DOHH2 (cell line): ENCODE data around the gene ENPP6.
"Not testable (repeated sequence)": the region's sequence is repeated elsewhere in the genome, so short reads cannot be mapped to it uniquely, and the experiment has no call there.

Experiments used
- H3F3A ChIP-seq: fragments of 200-600 bp; sonication (generic), shearing (Covaris generic); 2 replicates; pipeline ENCODE4 v1.6.0; 2016; ENCODE audit warnings: antibody characterized with exemption, mild to moderate bottlenecking; ENCODE audit not compliant: control insufficient read depth, insufficient read depth
- H3K27ac ChIP-seq: fragments of 200-600 bp; sonication (generic); 2 replicates; pipeline ENCODE4 v1.5.1; 2014; ENCODE audit warnings: low read depth, mild to moderate bottlenecking, low read length, moderate library complexity
- H3K27me3 ChIP-seq: fragments of 200-600 bp; sonication (generic); 2 replicates; pipeline ENCODE4 v1.6.1; 2014; ENCODE audit warnings: mild to moderate bottlenecking, low read length, mixed read lengths; ENCODE audit not compliant: control insufficient read depth
- H3K36me3 ChIP-seq: fragments of 200-600 bp; sonication (generic); 2 replicates; pipeline ENCODE4 v1.6.1; 2014; ENCODE audit warnings: mild to moderate bottlenecking, low read length, moderate library complexity, mixed read lengths; ENCODE audit not compliant: control insufficient read depth
- H3K4me1 ChIP-seq: fragments of 200-600 bp; sonication (generic); 2 replicates; pipeline ENCODE4 v1.6.1; 2014; ENCODE audit warnings: mild to moderate bottlenecking, low read length, mixed read lengths; ENCODE audit not compliant: control insufficient read depth
- H3K4me2 ChIP-seq: fragments of 200-600 bp; sonication (generic); 2 replicates; pipeline ENCODE4 v1.6.0; 2014; ENCODE audit warnings: mild to moderate bottlenecking, low read length, moderate library complexity
- H3K4me3 ChIP-seq: fragments of 200-600 bp; sonication (generic); 2 replicates; pipeline ENCODE4 v1.5.1; 2014; ENCODE audit warnings: mild to moderate bottlenecking, low read length, mixed read lengths
- H3K79me2 ChIP-seq: fragments of 200-600 bp; sonication (generic); 2 replicates; pipeline ENCODE4 v1.6.1; 2014; ENCODE audit warnings: mild to moderate bottlenecking, low read length, mixed read lengths; ENCODE audit not compliant: control insufficient read depth
- H3K9me2 ChIP-seq: fragments of 200-600 bp; sonication (generic); replicated peaks from 2 replicates; pipeline ENCODE4 v1.6.1; 2014; ENCODE audit warnings: mild to moderate bottlenecking, low read length, mixed read lengths; ENCODE audit not compliant: control insufficient read depth
- H3K9me3 ChIP-seq: fragments of 200-600 bp; sonication (generic); 2 replicates; pipeline ENCODE4 v1.6.1; 2014; ENCODE audit warnings: antibody characterized with exemption, low read length, mixed read lengths; ENCODE audit not compliant: control insufficient read depth, insufficient read depth
- H4K20me1 ChIP-seq: fragments of 200-600 bp; sonication (generic); 2 replicates; pipeline ENCODE4 v1.6.0; 2014; ENCODE audit warnings: low read depth, mild to moderate bottlenecking, antibody characterized with exemption, low read length, moderate library complexity; ENCODE audit not compliant: control insufficient read depth, insufficient read depth
- EZH2phosphoT487 ChIP-seq: fragments of 200-600 bp; sonication (generic); IDR thresholded peaks from 2 replicates; pipeline ENCODE4 v1.6.1; 2017; ENCODE audit warnings: borderline replicate concordance, mild to moderate bottlenecking, antibody characterized with exemption, low read length, moderate library complexity, mixed read lengths
- TF ChIP-seq, protein P1 (sequence below): fragments of 200-600 bp; sonication (generic); IDR thresholded peaks from one replicate; pipeline ENCODE4 v1.5.1; 2014; ENCODE audit warnings: antibody characterized with exemption, mild to moderate bottlenecking, low read depth, low read length; ENCODE audit not compliant: poor library complexity, severe bottlenecking

Gene ENPP6

GRCh38 chr4:184142121-184143000, 75.3 kb downstream of the ENPP6 start:
- no peak for TF ChIP-seq EZH2phosphoT487
- TF ChIP-seq, protein P1, sequence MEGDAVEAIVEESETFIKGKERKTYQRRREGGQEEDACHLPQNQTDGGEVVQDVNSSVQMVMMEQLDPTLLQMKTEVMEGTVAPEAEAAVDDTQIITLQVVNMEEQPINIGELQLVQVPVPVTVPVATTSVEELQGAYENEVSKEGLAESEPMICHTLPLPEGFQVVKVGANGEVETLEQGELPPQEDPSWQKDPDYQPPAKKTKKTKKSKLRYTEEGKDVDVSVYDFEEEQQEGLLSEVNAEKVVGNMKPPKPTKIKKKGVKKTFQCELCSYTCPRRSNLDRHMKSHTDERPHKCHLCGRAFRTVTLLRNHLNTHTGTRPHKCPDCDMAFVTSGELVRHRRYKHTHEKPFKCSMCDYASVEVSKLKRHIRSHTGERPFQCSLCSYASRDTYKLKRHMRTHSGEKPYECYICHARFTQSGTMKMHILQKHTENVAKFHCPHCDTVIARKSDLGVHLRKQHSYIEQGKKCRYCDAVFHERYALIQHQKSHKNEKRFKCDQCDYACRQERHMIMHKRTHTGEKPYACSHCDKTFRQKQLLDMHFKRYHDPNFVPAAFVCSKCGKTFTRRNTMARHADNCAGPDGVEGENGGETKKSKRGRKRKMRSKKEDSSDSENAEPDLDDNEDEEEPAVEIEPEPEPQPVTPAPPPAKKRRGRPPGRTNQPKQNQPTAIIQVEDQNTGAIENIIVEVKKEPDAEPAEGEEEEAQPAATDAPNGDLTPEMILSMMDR = no peak
- Histone ChIP-seq H3K4me1 (no peaks in the 10 kb centered on the region), H3K27me3 (no peaks in the 10 kb centered on the region), H3F3A (no peaks in the 10 kb centered on the region), H3K79me2 (no peaks in the 10 kb centered on the region), H3K4me2 (no peak overlapping the region), H3K4me3 (no peak overlapping the region), H3K36me3 (no peaks in the 10 kb centered on the region), H3K9me3 (no peaks in the 10 kb centered on the region), H4K20me1 (no peaks in the 10 kb centered on the region), H3K9me2 (no peaks in the 10 kb centered on the region), H3K27ac (no peak overlapping the region)

DNA sequence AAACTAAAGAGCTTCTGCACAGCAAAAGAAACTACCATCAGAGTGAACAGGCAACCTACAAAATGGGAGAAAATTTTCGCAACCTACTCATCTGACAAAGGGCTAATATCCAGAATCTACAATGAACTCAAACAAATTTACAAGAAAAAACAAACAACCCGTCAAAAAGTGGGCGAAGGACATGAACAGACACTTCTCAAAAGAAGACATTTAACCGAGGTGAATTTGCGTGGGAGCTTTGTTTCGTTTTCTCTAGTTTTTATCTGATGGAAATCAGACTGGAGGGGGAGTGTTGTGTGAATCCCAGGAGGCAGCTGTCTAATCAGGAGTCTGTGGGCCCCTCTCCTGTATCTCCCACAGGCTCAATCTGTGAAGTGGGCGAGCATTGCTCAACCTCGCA, 76.8 kb downstream of the ENPP6 start:
- not testable (repeated sequence) for H3K27ac ChIP-seq, H3K9me3 ChIP-seq, H3K4me1 ChIP-seq, H4K20me1 ChIP-seq, H3K9me2 ChIP-seq, H3K27me3 ChIP-seq, H3K4me2 ChIP-seq, H3F3A ChIP-seq, H3K36me3 ChIP-seq, H3K4me3 ChIP-seq, H3K79me2 ChIP-seq

- Histone ChIP-seq H3K27ac (no peak overlapping the region), H3K79me2 (no peaks in the 10 kb centered on the region), H3K4me2 (no peak overlapping the region), H3K4me3 (no peak overlapping the region), H3K27me3 (no peaks in the 10 kb centered on the region), H3K9me3 (0 out of 2 replicates have a peak, but pooled peaks cover 4% of the 10 kb centered on the region), H3F3A (no peaks in the 10 kb centered on the region), H3K9me2 (no peaks in the 10 kb centered on the region), H4K20me1 (no peaks in the 10 kb centered on the region), H3K4me1 (no peaks in the 10 kb centered on the region), H3K36me3 (no peaks in the 10 kb centered on the region)
- TF ChIP-seq, protein P1 = no peak
- no peak for TF ChIP-seq EZH2phosphoT487
Observed at GRCh38 chr4:184136525-184136924, 81.1 kb downstream of the ENPP6 start.

DNA sequence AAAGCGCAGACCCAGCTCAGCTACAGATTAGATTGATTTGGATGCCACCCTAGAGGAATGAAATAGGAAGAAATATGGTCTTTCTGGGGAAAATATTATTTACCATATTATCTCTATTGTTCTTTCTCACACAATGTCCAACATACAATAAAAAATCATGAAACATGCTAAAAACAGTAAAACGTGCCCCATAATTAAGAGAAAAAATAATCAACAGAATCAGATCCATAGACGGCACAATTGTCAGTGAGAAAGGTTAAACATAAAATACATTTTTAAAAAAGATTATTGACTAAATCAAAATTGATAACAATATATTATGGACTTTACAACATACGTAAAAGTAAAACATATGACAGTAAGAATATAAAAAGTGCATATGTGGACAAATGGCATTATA, 90.9 kb downstream of the ENPP6 start:
- no peaks in the 10 kb centered on the region for H3K36me3 ChIP-seq
- no peaks in the 10 kb centered on the region for H4K20me1 ChIP-seq
- H3K4me1 ChIP-seq = no peaks in the 10 kb centered on the region
- H3K27ac ChIP-seq = no peak overlapping the region
- no peaks in the 10 kb centered on the region for H3K9me3 ChIP-seq
- no peaks in the 10 kb centered on the region for H3K9me2 ChIP-seq
- H3K79me2 ChIP-seq = no peaks in the 10 kb centered on the region
- H3K4me3 ChIP-seq = no peak overlapping the region
- TF ChIP-seq, protein P1 = no peak
- TF ChIP-seq EZH2phosphoT487 = no peak
- H3K4me2 ChIP-seq = no peak overlapping the region
- H3F3A ChIP-seq = no peaks in the 10 kb centered on the region
- H3K27me3 ChIP-seq = peaks cover 5% of the 10 kb centered on the region
